Right cardiac atrium (tissue), 5 donors: ENCODE measurements around the gene AK6. TPM values are rescaled to one million over a fixed set of nuclear protein-coding genes. Genes with fewer than 3 reads are reported as not detected.
"Not testable (repeated sequence)": the region's sequence is repeated elsewhere in the genome, so short reads cannot be mapped to it uniquely, and the experiment has no call there.

ENCODE experiments used
- ATAC-seq, 2 donors: fragments of 200-7000 bp; cut with Tn5 transposase; one replicate each; pipeline versions ENCODE4 v1.8.0 to v1.9.1; 2020; ENCODE audit warnings: moderate library complexity in 2 of 2, mild to moderate bottlenecking in 1 of 2
- DNase-seq, 3 donors: peaks; one replicate each; pipeline ENCODE4 v3.0.0-alpha.2; 2020
- H3K27ac ChIP-seq: one replicate; pipeline ENCODE4 v1.5.1; 2013; ENCODE audit warnings: mild to moderate bottlenecking, low read length, control low read depth, moderate library complexity
- H3K27me3 ChIP-seq: one replicate; pipeline ENCODE4 v1.6.1; 2013; ENCODE audit not compliant: control insufficient read depth, insufficient read depth
- H3K4me1 ChIP-seq: one replicate; pipeline ENCODE4 v1.6.1; 2013; ENCODE audit warnings: low read length; ENCODE audit not compliant: control insufficient read depth, insufficient read depth
- H3K4me3 ChIP-seq: one replicate; pipeline ENCODE4 v1.5.1; 2013; ENCODE audit warnings: low read length, control low read depth
- H3K9me3 ChIP-seq: one replicate; pipeline ENCODE4 v1.6.1; 2013; ENCODE audit warnings: low read length; ENCODE audit not compliant: control insufficient read depth
- WGBS: extraction: QIAGEN DNeasy Blood & Tissue Kit; methylation state at CpG from one replicate; pipeline ENCODE4 v1.1.7; 2013; 5-methylcytosine and 5-hydroxymethylcytosine counted together
- intact Hi-C, 4 donors: fragments of 100-400 bp; cut with DNase I; formaldehyde crosslinking; loops; one replicate each; pipeline versions ENCODE4 v1.11.0 to v1.14.0; 2022 to 2023
- polyA plus RNA-seq: library from polyadenylated mRNA; stranded (reverse); fragments of 200-250 nt; gene quantifications from one replicate; pipeline ENCODE4 v1.2.3, GENCODE V29; 2013
- total RNA-seq, 4 donors: library from RNA; stranded (reverse); fragmentation: NEBNext Ultra II Directional; extraction: Animal tissue kit (Norgen Biotek cat#: 25700); gene quantifications; one replicate each; pipeline ENCODE4 v1.2.1, GENCODE V29; 2021
- donor health status: healthy with polysubstance abuse.
- donor health status: DM: no; HTN: yes; CAD: no.
- donor health status: DM: no; HTN: no; CAD: no.
- donor health status: DM: no; HTN: yes; CAD: no; lungs with severe emphysema.
- donor health status: DM: yes; HTN: yes; CAD: no.

AK6 gene
- total and polyA plus RNA-seq, 5 donors = 29.4 to 38.0 (median 36.7) TPM

- Histone ChIP-seq H3K4me3 (peak overlapping the region; percentile 16), H3K4me1 (no peaks in the 10 kb centered on the region), H3K9me3 (no peaks in the 10 kb centered on the region), H3K27me3 (no peaks in the 10 kb centered on the region), H3K27ac (no peak overlapping the region)
- WGBS = 10% methylated on average over 18 of the region's 18 CpGs
- DNase-seq (peak; percentile 88 to 96 (median 94)), ATAC-seq (peak; percentile 90)
- intact Hi-C loops = loop anchor here in 2 of 4 donors (5.0 to 10.0 kb wide), 2 partner anchors 290 to 293 kb away; no protein-coding TSS in a partner anchor
Measured at GRCh38 chr5:69334793-69335268, 34.5 kb downstream of the AK6 start.

- not testable (repeated sequence) for H3K27me3 ChIP-seq, H3K4me1 ChIP-seq, H3K9me3 ChIP-seq, H3K27ac ChIP-seq, H3K4me3 ChIP-seq
- intact Hi-C loops = loop anchor here in 2 of 4 donors (5.0 to 10.0 kb wide), 2 partner anchors 289 to 291 kb away; no protein-coding TSS in a partner anchor
- DNase-seq (peak in 2 of 3 donors; percentile 54 to 63), ATAC-seq (peak in 1 of 2 donors; percentile 10)
- WGBS = 93% methylated on average over 25 of the region's 25 CpGs
Measured at GRCh38 chr5:69333668-69334315, 35.5 kb downstream of the AK6 start.

GRCh38 chr5:69331528-69332445, 37.5 kb downstream of the AK6 start:
- intact Hi-C loops = loop anchor here in 2 of 4 donors (5.0 to 10.0 kb wide), 2 partner anchors 287 to 289 kb away; no protein-coding TSS in a partner anchor
- Histone ChIP-seq H3K4me1 (no peaks in the 10 kb centered on the region), H3K27ac (no peak overlapping the region), H3K4me3 (peak overlapping the region; percentile 38), H3K27me3 (no peaks in the 10 kb centered on the region), H3K9me3 (no peaks in the 10 kb centered on the region)
- WGBS = 67% methylated on average over 11 of the region's 11 CpGs
- ATAC-seq (no peak), DNase-seq (no peak)

GRCh38 chr5:69329905-69330489, 39.3 kb downstream of the AK6 start:
- no peak overlapping the region for H3K4me3 ChIP-seq
- no peaks in the 10 kb centered on the region for H3K27me3 ChIP-seq
- H3K4me1 ChIP-seq = no peaks in the 10 kb centered on the region
- no peaks in the 10 kb centered on the region for H3K9me3 ChIP-seq
- ATAC-seq (no peak), DNase-seq (no peak)
- H3K27ac ChIP-seq = no peak overlapping the region
- intact Hi-C loops = loop anchor here in 2 of 4 donors (5.0 to 10.0 kb wide), 2 partner anchors 285 to 288 kb away; no protein-coding TSS in a partner anchor
- 81% methylated on average over 9 of the region's 9 CpGs for WGBS

- 92% methylated on average over 1 of the region's 1 CpG for WGBS
- Histone ChIP-seq H3K9me3 (no peaks in the 10 kb centered on the region), H3K27me3 (no peaks in the 10 kb centered on the region), H3K4me1 (no peaks in the 10 kb centered on the region), H3K4me3 (no peak overlapping the region), H3K27ac (no peak overlapping the region)
- DNase-seq = no peak
- intact Hi-C loops = no loop called here
- ATAC-seq = no peak
Measured at GRCh38 chr5:69326365-69326764, 43.0 kb downstream of the AK6 start.

GRCh38 chr5:69317391-69317790, 51.9 kb downstream of the AK6 start:
- Histone ChIP-seq H3K9me3 (no peaks in the 10 kb centered on the region), H3K4me3 (no peak overlapping the region), H3K27me3 (no peaks in the 10 kb centered on the region), H3K4me1 (no peaks in the 10 kb centered on the region), H3K27ac (no peak overlapping the region)
- ATAC-seq (no peak), DNase-seq (no peak)
- intact Hi-C loops = no loop called here
- WGBS = 70% methylated on average over 4 of the region's 4 CpGs

GRCh38 chr5:69315972-69316371, 53.3 kb downstream of the AK6 start:
- ATAC-seq = no peak
- Histone ChIP-seq H3K27ac (no peak overlapping the region), H3K9me3 (no peaks in the 10 kb centered on the region), H3K4me1 (no peaks in the 10 kb centered on the region), H3K27me3 (no peaks in the 10 kb centered on the region), H3K4me3 (no peak overlapping the region)
- WGBS = 95% methylated on average over 1 of the region's 1 CpG
- intact Hi-C loops = no loop called here
- DNase-seq = no peak

GRCh38 chr5:69313428-69313827, 55.9 kb downstream of the AK6 start:
- ATAC-seq = no peak
- Histone ChIP-seq H3K27ac (no peak overlapping the region), H3K9me3 (no peaks in the 10 kb centered on the region), H3K4me1 (no peaks in the 10 kb centered on the region), H3K27me3 (no peaks in the 10 kb centered on the region), H3K4me3 (no peak overlapping the region)
- no peak for DNase-seq
- 95% methylated on average over 9 of the region's 9 CpGs for WGBS
- intact Hi-C loops = no loop called here

- 60% methylated on average over 5 of the region's 5 CpGs for WGBS
- intact Hi-C loops = no loop called here
- DNase-seq (no peak), ATAC-seq (no peak)
- Histone ChIP-seq H3K4me1 (no peaks in the 10 kb centered on the region), H3K27me3 (no peaks in the 10 kb centered on the region), H3K4me3 (no peak overlapping the region), H3K9me3 (no peaks in the 10 kb centered on the region), H3K27ac (no peak overlapping the region)
Measured at GRCh38 chr5:69312459-69313160, 56.7 kb downstream of the AK6 start.

- no peaks in the 10 kb centered on the region for H3K9me3 ChIP-seq
- DNase-seq (no peak), ATAC-seq (no peak)
- no peaks in the 10 kb centered on the region for H3K27me3 ChIP-seq
- H3K27ac ChIP-seq = no peak overlapping the region
- H3K4me1 ChIP-seq = no peaks in the 10 kb centered on the region
- intact Hi-C loops = no loop called here
- H3K4me3 ChIP-seq = no peak overlapping the region
- 96% methylated on average over 5 of the region's 5 CpGs for WGBS
Measured at GRCh38 chr5:69309380-69309779, 59.9 kb downstream of the AK6 start.
